KMS-11 (cell line): Measurements from ENCODE around the gene MRNIP.

Experiments
- H2AFZ ChIP-seq: fragments of 200-600 bp; sonication (generic); 2 replicates; pipeline ENCODE4 v1.6.1; 2016; ENCODE audit warnings: antibody characterized with exemption, mixed run types, low read depth
- H3K27ac ChIP-seq: fragments of 200-600 bp; sonication (generic); 2 replicates; pipeline ENCODE4 v1.6.1; 2016; ENCODE audit warnings: mild to moderate bottlenecking, mixed run types
- H3K27me3 ChIP-seq: fragments of 200-600 bp; sonication (generic); 2 replicates; pipeline ENCODE4 v1.6.1; 2017; ENCODE audit warnings: mild to moderate bottlenecking, low read depth, mixed run types, moderate library complexity; ENCODE audit not compliant: insufficient read depth
- H3K36me3 ChIP-seq: fragments of 200-600 bp; sonication (generic); 2 replicates; pipeline ENCODE4 v1.6.1; 2017; ENCODE audit warnings: mild to moderate bottlenecking, mixed run types; ENCODE audit not compliant: insufficient read depth
- H3K4me1 ChIP-seq: fragments of 200-600 bp; sonication (generic); 2 replicates; pipeline ENCODE4 v1.6.1; 2016; ENCODE audit warnings: mild to moderate bottlenecking, low read depth, mixed run types; ENCODE audit not compliant: poor library complexity, severe bottlenecking
- H3K4me2 ChIP-seq: fragments of 200-600 bp; sonication (generic); 2 replicates; pipeline ENCODE4 v1.7.0; 2016; ENCODE audit warnings: mild to moderate bottlenecking, mixed run types
- H3K4me3 ChIP-seq: fragments of 200-600 bp; sonication (generic); IDR thresholded peaks from 2 replicates; pipeline ENCODE4 v1.6.1; 2017; ENCODE audit warnings: low read depth, low read length, mixed read lengths; ENCODE audit not compliant: insufficient read depth
- H3K79me2 ChIP-seq: fragments of 200-600 bp; sonication (generic); 2 replicates; pipeline ENCODE4 v1.6.1; 2016; ENCODE audit warnings: low read depth, mixed run types; ENCODE audit not compliant: insufficient read depth
- H3K9ac ChIP-seq: fragments of 200-600 bp; sonication (generic); 2 replicates; pipeline ENCODE4 v1.6.1; 2016; ENCODE audit warnings: mild to moderate bottlenecking, mixed run types
- H4K20me1 ChIP-seq: fragments of 200-600 bp; sonication (generic); 2 replicates; pipeline ENCODE4 v1.6.1; 2016; ENCODE audit warnings: mild to moderate bottlenecking, mixed run types; ENCODE audit not compliant: insufficient read depth
- TF ChIP-seq, protein P1 (sequence below): fragments of 200-600 bp; sonication (generic); conservative IDR thresholded peaks from 2 replicates; pipeline ENCODE4 v1.6.1; 2017; ENCODE audit warnings: low read depth, mild to moderate bottlenecking, antibody characterized with exemption, low read length, moderate library complexity, mixed read lengths

Gene MRNIP

DNA sequence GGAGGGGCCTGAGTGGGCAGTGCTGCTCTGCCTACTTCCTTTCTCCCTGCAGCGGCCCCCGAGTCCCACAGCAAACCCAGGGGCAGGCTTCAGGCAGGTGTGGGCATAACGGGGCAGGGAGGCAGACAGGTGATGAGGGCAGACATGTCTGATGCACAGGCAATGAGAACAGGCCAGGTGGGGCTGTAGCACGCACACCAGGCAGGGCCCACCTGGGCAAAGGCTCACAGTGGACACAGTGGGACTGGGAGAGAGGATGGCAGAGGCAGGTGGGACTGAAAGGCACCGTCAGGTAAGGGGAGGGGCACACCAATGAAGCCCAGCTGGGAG lies 59.0 kb downstream of the MRNIP start:
- H3K4me1 ChIP-seq: peaks cover 8% of the 10 kb centered on the region
- peaks cover 8% of the 10 kb centered on the region; the same call in 1 of the 2 replicates for H3K79me2 ChIP-seq
- no peak overlapping the region for H2AFZ ChIP-seq
- TF ChIP-seq, protein P1, sequence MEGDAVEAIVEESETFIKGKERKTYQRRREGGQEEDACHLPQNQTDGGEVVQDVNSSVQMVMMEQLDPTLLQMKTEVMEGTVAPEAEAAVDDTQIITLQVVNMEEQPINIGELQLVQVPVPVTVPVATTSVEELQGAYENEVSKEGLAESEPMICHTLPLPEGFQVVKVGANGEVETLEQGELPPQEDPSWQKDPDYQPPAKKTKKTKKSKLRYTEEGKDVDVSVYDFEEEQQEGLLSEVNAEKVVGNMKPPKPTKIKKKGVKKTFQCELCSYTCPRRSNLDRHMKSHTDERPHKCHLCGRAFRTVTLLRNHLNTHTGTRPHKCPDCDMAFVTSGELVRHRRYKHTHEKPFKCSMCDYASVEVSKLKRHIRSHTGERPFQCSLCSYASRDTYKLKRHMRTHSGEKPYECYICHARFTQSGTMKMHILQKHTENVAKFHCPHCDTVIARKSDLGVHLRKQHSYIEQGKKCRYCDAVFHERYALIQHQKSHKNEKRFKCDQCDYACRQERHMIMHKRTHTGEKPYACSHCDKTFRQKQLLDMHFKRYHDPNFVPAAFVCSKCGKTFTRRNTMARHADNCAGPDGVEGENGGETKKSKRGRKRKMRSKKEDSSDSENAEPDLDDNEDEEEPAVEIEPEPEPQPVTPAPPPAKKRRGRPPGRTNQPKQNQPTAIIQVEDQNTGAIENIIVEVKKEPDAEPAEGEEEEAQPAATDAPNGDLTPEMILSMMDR: no peak
- H3K27ac ChIP-seq: no peak overlapping the region
- H4K20me1 ChIP-seq: no peaks in the 10 kb centered on the region
- H3K4me3 ChIP-seq: no peak overlapping the region
- no peak overlapping the region for H3K9ac ChIP-seq
- H3K4me2 ChIP-seq: no peak overlapping the region
- no peaks in the 10 kb centered on the region for H3K36me3 ChIP-seq
- no peaks in the 10 kb centered on the region for H3K27me3 ChIP-seq

GRCh38 chr5:179798771-179799643 lies 59.6 kb downstream of the MRNIP start:
- H2AFZ ChIP-seq: no peak overlapping the region
- no peak overlapping the region for H3K9ac ChIP-seq
- H3K4me1 ChIP-seq: peaks cover 5% of the 10 kb centered on the region
- no peaks in the 10 kb centered on the region for H3K36me3 ChIP-seq
- no peak overlapping the region for H3K4me3 ChIP-seq
- no peaks in the 10 kb centered on the region for H4K20me1 ChIP-seq
- no peak overlapping the region for H3K27ac ChIP-seq
- TF ChIP-seq, protein P1: no peak
- peaks cover 2% of the 10 kb centered on the region; the same call in 1 of the 2 replicates for H3K79me2 ChIP-seq
- no peak overlapping the region for H3K4me2 ChIP-seq
- no peaks in the 10 kb centered on the region for H3K27me3 ChIP-seq

DNA sequence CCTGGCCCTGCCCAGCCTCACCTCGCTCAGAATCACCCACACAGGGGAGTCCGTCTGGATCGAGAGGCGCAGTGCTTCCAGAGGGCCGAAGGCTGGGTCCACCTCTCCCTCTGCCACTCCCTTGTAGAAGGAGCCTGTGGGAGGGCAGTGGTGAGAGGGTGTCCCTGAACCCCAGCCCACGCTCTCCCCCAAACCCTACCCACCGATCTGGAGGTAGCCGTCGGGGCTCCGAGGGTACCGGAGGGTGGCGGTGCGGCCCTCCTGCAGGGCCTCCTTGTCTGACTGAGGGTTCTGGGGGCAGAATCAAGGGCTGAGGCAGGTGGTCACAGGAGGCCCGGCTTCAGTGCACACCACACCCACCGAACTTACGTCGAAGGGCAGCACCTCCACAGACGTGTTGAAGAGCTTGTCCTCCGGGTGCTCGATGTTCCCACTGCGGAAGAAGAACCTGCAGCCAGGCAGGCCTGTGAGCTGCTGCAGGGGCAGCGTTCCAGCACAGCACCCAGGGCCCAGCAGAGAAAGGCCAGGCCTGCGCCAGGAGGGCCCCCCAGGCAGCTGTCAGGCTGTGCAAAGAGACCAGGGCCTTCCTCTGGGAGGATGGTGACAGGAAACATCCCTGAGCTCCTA lies 60.4 kb downstream of the MRNIP start:
- Histone ChIP-seq H2AFZ (no peak overlapping the region), H3K9ac (no peak overlapping the region), H3K4me2 (no peak overlapping the region), H3K36me3 (no peaks in the 10 kb centered on the region), H3K79me2 (no peaks in the 10 kb centered on the region), H3K27ac (no peak overlapping the region), H3K4me1 (peaks cover 4% of the 10 kb centered on the region), H4K20me1 (no peaks in the 10 kb centered on the region), H3K27me3 (no peaks in the 10 kb centered on the region), H3K4me3 (no peak overlapping the region)
- TF ChIP-seq, protein P1: no peak

- no peak overlapping the region for H3K27ac ChIP-seq
- no peak overlapping the region for H3K9ac ChIP-seq
- H3K79me2 ChIP-seq: no peaks in the 10 kb centered on the region
- H3K27me3 ChIP-seq: no peaks in the 10 kb centered on the region
- H2AFZ ChIP-seq: no peak overlapping the region
- no peak overlapping the region for H3K4me2 ChIP-seq
- no peak overlapping the region for H3K4me3 ChIP-seq
- H3K4me1 ChIP-seq: peaks cover 4% of the 10 kb centered on the region
- TF ChIP-seq, protein P1: no peak
- no peaks in the 10 kb centered on the region for H3K36me3 ChIP-seq
- H4K20me1 ChIP-seq: no peaks in the 10 kb centered on the region
Measured at GRCh38 chr5:179797741-179798140, 60.9 kb downstream of the MRNIP start.
